GM21526 (cell line): ENCODE results near the gene MBTPS1.

Experiments
- ATAC-seq: cut with Tn5 transposase; IDR thresholded peaks from one replicate; pipeline ENCODE4 v1.9.1; 2021; ENCODE audit warnings: moderate library complexity; ENCODE audit not compliant: unreplicated experiment, low FRiP score

The MBTPS1 gene

DNA sequence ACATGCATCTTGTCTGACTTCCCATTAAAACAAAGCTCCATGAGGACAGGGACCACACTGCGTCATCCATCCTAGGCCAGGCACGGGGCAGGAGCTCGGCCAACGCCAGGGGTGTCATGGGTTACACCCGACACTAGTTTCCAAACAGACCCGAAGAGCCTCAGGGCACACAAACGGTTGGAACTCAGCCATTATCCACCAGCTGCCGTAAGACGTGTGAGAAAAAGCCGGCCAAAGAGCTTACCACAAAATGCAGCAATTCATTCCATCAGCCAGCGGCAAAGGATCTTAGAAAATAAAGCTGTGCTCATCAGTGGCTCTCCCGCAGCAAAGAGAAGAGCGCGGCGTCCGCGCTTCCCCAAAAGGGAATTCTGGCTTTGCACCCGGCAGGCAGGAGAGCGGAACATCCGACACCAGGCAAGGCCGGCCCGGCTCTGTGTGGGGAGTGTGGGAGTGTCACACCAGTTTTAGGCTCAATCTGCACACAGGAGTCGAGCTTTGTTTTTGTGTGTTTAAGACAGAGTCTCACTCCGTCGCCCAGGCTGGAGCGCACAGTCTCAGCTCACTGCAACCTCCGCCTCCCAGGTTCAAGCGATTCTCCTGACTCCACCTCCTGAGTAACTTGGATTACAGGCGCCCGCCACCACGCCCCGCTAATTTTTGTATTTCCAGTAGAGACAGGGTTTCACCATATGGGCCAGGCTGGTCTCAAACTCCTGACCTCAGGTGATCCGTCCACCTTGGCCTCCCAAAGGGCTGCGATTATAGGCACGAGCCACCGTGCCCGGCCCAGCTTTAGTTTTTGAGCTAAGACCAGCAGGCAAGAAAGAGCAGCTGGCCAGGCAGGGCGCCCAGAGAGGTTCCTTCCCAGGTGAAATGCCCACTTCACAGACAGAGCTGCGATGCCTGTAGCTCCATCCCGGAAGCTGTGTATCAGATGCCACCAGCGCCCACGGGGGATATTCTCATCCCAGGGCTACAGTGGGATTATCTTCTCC lies 75.6 kb downstream of the MBTPS1 start:
- ATAC-seq = no peak

DNA sequence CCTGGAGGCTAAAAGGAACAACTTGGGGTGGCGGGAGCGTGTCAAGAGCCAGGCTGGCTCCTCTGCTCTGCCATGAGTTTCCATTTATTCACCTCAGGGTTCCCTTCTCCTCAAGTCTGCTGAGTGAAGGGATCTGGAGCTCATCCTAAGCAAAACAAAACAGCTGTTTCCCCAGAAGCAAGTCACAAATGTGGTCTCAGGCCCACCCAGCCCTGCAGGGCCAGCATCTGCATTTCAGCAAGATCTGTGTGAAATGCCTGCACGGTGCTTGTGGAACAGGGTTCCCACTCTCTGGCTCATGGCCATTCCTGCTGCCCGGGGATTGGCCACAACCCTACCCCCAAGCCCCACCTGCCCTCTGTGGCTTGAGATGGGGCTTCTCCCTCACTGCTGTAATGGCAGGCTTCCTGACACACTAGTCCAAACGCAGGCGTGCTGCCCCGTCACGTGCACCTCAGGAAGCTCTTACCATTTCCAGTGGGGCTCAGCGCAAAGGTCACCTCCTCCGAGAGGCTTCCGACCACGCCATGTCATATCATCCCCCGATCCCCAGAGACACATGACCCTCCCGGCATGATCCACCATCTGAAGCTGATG lies 76.4 kb downstream of the MBTPS1 start:
- no peak for ATAC-seq

DNA sequence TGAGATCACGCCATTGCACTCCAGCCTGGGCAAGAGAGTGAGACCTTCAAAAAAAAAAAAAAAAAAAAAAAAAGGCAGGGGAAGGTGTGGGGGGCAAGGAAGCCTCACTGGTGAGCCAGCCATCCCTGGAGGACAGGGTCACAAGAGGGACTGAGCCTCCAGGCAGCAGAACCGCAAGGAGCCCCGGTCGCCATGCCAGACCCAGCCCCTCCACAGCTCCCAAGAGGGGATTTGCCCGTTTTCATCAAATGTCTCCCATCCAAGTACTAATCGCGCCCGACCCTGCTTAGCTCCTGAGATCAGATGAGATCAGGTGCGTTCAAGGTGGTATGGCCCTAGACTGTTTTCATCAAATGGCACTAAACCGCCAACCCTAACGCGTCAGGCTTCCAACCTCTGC lies 77.0 kb downstream of the MBTPS1 start:
- no peak for ATAC-seq

DNA sequence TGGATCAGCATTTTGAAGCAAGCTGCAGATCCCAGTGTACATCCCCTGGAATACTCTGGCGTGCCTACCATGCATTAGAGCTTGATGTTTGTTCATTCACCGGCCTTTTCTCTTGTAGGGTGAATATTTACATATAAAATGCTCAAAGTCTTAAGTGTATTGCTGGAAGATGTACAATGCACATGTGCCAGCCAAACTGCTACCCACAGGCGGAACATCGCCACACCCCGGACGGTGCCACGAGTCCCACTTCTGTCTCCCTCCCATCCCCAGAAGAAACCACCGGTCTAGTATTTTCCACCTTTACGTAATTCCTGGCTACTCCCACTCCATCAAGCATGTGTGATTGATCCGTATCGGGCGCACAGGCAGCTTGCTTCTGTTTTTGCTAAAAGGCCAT lies 78.3 kb downstream of the MBTPS1 start:
- no peak for ATAC-seq

DNA sequence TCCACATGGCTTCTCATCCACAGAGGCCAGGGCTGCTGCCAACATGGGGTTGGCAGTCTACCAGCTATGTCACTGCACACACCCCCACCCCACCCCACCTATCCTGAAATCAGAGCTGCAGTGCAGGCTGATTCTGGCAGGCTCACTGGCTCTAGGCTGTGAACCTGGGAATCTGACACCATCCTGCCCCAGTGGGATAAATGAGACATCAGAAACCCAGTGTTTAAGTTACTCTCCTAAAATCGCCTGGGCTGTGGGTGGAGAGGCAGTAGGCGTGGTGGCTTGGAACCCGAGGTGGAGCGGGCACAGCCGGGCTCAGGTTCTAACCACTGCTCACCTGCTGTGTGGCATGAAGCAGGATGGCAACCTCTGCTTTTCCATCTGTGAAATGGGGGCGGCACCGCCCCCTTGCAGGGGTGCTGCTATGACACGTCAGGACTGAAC lies 79.7 kb downstream of the MBTPS1 start:
- ATAC-seq = no peak

DNA sequence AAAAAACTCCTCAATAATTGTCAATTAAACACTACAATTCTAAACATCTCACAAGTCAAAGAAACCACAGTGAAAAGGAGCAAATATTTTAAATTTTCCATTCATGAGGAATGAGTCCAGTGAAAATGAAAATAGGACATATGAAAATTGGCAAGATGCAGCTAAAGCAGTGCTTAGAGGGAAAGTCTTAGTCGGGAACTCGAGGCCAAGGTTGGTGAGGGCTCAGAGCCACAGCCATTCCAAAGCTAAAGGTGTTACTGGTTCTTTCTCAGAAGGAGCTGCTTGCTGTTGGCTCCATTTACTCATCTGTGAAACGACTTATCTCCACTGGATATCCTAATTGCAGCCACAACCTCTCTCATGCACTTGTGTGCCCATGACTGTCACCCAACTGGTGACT lies 80.6 kb downstream of the MBTPS1 start:
- no peak for ATAC-seq

DNA sequence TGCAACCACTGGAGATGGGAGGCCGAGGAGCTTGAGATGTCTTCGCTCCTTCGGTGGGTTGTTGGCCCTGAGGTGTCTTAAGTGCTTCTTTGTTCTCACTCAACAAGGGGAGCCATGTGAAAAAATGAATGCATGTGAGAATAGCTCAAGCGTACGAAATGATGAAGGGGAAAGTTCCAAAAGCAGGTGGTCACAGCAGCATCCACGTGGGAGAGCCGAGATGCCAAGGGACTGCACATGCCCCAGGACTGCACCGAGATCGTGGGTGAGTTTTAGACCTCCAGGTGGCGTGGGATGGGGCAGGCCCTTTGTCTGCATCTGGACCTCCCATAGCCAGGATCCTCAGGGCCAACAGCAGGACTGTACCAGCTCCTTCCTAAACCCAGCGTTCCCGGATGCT lies 82.2 kb downstream of the MBTPS1 start:
- ATAC-seq = no peak

DNA sequence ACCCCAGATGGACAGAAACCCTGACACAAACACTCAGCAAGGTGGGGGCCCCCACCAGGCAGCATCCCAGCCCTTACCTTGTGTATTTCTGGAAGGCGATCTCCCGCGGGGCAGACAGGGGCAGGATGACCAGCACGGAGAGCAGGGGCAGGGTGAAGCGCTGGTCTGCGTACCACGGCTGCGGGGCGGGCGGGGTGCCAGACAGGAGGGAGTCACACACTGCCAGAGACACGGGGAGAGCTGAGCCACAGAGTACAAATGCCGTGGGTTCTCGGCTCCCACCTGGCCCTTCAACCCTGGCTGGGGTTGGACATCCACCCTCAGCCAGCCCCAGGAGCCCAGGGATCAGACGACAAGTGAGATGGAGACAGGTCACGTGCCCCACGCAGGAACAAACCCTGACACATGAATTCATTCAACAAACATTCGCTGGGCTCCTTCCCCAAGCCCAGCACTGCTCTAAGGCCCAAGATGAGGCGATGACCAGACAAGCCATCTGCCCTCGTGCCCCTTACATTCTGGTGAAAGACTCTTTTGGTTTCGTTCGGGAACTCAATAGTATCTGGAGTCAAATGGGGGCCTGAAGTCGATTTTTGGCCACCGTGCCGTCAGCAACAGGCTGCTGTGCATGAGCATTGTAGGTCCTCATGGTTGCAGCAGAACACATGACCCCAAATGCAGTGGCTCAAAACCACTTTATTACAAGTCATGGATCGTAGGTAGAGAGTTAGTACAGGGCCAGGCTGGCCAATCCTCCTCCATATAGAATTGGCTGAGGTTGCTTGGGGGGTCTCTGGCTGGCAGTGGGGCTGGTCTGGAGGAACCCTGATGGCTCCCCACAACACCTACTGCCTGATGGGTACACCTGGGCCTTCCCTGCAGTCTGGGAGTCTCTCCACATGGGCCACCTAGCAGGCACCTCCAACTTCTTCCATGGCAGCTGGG lies 83.2 kb downstream of the MBTPS1 start:
- no peak for ATAC-seq

DNA sequence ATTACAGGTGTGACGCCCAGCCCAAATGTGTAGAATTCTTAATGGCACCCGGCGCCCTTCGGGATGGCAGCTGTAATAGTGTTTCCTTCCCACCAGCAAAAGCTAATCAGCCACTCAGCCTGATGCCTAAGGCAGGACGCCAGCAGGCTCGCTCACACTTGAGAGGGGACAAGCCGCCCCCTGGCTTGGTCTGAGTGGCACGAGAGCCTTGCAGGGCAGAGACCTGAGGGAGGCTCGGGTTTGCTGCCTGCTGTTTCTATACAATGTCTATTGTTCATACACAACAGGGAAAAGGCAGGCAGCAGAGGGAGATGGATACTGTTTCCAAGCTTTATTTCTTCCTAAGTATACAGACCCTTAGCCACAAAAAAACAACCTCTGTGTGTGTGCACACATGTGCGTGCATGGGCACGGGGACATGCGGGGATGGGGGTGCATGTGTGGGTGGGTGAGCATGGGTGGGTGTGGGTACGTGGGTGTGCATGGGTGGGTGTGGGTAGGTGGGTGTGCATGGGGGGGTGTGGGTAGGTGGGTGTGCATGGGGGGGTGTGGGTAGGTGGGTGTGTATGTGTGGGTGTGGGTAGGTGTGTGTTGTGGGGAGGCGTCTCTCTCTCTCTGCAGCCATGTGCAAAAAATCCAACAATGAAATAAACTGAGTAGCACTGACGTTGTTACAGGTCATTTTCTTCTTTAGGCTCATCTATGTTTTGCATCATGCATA lies 84.1 kb downstream of the MBTPS1 start:
- no peak for ATAC-seq

DNA sequence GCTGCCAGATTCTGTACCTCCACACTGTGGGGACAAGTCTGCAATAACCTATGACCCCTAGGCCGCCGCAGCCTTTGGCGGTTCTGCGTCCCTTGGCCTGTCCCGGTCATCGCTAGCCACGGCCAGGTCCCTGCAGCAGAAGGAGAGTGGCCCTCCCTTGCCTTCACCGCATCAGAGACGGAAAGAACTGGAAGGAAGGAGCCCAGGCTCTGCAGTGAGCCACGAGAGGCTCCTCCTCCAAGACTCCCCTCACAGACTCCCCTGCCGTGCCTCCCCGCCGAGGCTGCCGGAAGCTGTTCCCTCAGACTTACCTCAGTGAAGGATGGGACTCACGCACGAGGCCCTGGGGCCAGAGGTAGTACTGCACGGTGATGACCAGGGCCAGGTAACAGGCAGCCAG lies 85.2 kb downstream of the MBTPS1 start:
- no peak for ATAC-seq

DNA sequence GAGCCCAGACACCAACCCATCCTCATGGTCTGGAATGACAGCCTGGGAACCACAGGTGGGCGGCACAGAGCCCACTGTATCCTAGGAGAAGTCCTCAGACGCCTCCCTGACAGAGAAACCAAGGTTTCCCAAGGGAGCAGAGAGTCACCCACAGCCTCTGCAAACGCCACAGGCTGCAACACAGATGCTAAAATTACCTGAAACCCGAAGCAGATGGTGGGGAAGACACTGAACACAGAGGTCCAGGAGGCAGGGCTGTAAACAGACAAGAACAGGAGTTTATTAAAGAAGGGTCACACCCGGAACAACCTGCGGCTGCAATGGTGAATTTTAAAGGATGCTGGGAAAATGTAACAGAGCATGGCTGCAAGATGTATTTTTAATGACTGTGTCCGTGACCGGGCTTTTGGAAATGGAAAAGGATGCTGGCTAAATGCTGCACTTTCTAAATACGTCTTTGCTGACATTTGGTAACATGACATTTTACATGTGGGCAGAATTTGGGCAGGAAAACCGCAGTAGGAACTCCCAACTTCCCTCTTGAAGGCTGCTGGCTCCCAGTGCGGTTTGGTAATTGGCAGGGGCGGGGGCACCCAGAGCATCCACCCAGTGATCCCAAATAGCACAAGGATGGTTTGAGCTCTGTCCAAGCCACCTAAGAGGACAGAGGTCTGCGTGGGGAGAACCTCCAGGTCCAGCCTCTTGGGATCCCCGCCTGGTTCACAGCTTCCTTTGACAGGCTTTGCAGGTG lies 87.3 kb downstream of the MBTPS1 start:
- no peak for ATAC-seq

DNA sequence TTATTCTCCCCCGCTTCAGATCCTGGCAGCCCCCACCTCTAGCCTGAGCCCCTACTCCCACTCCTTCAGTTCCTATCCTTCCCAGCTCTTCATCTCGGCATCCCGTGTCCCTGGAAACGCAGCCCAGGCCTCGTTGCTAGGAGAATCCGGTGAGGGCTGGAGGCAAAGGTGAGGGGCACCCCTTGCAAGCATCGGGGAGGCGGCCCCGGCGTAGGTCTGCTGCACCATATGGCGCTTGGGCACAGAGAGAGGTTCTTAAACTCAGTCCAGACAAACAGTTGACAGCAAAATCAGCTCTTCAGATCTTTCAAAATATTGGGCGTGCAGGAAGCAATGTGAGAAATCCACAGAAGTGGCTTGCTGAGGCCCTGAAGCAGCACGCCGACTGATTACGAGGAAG lies 89.1 kb downstream of the MBTPS1 start:
- ATAC-seq = no peak

DNA sequence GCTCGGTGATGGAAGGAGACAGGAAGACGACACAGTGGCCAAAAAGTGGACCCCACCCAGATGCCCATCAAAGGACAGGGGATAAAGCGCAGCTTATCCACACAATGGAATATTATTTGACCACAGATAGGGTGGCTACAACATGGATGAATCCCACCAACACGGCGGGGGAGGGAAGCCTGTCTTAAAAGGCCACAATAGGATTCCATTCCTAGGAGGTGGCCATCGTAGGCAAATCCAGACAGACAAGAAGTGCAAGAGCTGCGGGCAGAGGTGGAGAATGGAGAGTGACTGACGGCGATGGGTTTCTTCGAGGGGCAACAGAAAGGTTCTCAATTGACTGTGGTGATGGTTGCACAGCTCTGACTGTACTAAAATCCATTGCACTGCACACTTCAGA lies 90.1 kb downstream of the MBTPS1 start:
- ATAC-seq = no peak

DNA sequence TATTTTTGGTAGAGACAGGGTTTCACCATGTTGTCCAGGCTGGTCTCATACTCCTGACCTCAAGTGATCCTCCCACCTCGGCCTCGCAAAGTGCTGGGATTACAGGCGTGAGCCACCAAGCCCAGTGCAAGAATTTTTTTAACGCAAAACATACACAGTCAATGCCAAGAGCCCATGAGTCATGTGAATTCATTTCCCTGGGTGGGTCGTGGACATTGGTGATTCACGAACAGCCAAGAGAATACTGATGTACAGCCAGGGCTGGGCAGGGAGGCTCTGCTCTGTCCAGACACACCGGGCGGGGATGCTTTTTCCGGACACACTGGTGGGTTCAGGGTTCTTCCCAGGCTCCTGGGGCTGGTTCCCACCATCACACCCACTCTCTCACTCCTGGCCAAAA lies 91.9 kb downstream of the MBTPS1 start:
- ATAC-seq = no peak

DNA sequence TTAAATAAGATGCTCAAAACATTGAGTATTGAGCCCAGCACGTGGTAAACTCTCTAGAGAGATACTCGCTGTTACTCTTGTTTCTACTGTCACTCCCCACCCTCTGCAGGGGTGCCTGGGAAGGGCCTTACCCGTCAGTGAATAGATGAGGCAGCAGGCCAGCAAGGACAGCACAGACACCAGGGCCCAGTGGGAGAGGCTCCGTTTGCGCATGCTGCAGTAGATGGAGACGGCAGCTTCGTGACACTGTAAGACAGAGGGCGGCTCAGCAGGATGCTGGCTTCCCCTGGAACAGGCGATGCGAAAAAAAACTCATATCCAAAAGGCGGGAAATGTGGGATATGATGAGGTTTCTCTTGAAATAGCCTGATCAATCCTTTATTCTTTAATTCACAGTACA lies 94.1 kb downstream of the MBTPS1 start:
- ATAC-seq = no peak

DNA sequence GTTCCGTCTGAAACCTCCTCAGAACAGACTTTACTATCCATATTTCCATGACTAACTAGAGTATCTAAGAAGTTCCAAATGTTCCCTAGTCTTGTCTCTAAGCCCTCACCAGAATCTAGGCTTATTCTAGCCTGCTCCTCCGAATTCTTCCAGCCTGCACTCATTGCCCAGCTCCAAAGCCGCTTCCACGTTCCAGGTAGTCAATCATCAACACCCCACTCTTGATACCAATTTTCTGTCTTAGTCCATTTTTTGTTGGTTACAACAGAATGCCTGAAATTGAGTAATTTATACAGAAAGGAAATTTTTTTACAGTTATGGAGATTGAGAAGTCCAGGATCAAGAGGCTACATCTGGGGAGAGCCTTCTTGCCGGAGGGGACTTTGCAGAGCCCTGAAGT lies 95.3 kb downstream of the MBTPS1 start:
- ATAC-seq = no peak

DNA sequence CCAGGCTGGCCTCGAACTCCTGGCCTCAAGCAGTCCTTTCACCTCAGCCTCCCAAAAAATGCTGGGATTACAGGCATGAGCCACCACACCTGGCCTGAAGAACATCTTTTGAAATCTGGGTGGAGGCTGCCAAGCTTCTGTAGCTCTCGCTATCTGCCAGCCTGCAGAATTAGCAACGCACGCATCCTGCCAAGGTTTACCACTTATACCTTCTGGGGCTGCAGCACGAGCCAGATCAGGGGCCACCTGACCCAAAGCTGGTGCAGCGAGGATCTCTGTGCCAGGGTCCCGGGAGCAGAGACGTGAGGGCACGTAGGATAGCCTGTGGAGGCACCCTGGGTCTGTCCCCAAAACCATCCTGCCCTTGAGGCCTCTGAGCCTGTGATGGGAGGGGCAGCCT lies 96.4 kb downstream of the MBTPS1 start:
- no peak for ATAC-seq

DNA sequence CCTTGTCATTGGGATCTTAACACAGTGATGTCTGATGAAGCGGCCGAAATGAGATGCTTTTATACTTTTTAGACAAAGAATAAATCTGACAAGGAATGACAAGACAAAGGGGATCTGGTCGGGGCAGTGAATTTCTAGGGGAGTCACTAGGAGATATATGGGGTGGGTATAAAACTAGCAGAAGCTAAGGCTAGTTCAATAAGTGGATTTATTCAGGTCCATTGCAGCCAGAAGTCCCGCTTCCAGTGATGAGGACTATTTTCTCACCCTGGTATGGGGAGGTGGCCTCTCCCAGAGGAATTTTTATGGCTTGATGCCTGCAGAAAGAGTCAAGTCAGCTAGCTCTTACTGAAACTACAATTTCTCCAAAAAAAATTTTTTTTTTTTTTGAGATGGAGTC lies 98.0 kb downstream of the MBTPS1 start:
- ATAC-seq = no peak

DNA sequence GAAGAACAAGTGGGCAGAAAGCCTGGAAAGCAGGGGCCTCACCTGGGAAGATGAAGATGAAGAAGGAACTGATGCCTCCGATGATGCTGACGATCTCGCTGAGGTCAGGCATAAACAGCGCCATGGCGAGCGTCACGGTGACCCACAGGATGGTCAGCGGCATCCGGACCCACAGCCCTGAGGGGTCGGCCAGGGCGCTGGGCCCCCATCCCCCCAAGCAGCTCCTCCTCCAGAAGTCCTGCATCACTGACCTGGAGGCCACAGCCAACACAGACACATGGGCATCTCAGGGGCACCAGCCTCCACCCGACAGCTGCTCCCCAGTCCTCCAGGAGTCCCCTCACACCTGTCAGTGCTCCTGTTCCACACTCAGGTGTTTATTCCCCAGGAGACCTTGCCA lies 100.3 kb downstream of the MBTPS1 start:
- ATAC-seq = no peak

DNA sequence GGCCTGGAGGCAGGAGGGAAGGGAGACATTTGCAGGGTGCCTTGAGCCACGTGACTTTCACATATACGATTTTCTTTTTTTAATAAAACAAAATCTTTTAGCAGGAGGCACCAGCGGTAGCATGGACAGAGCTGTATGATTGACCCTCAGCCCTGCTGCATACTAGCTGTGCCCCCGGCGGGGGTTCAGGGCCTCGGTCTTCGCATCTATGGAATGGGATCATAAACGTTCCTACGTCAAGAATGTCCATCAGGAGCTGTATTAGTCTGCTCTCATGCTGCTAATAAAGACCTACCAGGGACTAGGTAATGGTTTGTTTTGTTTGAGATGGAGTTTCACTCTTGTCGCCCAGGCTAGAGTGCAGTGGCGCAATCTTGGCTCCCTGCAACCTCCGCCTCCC lies 101.3 kb downstream of the MBTPS1 start:
- no peak for ATAC-seq
